ENCODE measurements around the gene DDC. TPM values are rescaled to one million over a fixed set of nuclear protein-coding genes. Genes with fewer than 3 reads are reported as not detected.

The DDC gene
- total RNA-seq, 4 donors from 2014 or later, result 0.44 to 0.79 (median 0.60) TPM; not detected in 1

DNA sequence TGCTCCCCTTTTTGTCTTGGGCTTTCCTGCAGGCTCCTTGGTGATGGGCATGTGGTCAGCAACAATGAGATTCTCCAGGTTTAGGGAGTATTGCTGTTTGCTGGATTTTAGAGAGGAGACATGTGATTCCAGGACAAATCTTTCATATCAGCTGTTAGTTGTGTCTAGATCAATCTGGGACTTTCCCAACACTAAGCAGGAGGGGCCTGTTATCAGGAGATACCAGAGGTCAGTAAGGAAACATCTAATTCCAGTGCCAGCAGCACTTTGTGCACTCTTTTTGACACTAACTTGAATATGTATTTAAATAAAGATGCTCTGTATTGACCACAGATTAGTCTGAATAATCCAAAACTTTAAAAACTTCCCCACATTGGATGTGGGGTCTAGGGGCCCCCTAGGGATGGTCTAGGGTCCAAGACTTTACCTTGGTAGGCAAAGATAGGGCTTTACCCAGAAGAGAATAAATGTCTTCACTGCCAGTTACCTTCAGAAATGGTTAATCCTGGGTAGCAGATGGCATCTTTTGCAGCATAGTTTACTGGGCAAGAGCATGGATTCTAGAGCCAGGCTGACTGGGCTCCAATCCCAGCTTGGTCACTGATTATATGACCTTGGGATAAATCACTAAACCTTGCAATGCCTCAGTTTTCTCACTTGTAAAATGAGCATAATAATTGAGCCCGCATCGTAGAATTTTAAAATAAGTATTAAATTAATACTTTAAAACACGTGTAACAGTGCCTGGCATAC is 108.7 kb downstream of the DDC start:
- ATAC-seq (ENCODE audit: low FRiP score), result no peak
- TF ChIP-seq, protein P1, sequence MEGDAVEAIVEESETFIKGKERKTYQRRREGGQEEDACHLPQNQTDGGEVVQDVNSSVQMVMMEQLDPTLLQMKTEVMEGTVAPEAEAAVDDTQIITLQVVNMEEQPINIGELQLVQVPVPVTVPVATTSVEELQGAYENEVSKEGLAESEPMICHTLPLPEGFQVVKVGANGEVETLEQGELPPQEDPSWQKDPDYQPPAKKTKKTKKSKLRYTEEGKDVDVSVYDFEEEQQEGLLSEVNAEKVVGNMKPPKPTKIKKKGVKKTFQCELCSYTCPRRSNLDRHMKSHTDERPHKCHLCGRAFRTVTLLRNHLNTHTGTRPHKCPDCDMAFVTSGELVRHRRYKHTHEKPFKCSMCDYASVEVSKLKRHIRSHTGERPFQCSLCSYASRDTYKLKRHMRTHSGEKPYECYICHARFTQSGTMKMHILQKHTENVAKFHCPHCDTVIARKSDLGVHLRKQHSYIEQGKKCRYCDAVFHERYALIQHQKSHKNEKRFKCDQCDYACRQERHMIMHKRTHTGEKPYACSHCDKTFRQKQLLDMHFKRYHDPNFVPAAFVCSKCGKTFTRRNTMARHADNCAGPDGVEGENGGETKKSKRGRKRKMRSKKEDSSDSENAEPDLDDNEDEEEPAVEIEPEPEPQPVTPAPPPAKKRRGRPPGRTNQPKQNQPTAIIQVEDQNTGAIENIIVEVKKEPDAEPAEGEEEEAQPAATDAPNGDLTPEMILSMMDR (IDR thresholded peaks at IDR 0.05), result no peak
- DNase-seq (ENCODE audit: low spot score), result no peak

DNA sequence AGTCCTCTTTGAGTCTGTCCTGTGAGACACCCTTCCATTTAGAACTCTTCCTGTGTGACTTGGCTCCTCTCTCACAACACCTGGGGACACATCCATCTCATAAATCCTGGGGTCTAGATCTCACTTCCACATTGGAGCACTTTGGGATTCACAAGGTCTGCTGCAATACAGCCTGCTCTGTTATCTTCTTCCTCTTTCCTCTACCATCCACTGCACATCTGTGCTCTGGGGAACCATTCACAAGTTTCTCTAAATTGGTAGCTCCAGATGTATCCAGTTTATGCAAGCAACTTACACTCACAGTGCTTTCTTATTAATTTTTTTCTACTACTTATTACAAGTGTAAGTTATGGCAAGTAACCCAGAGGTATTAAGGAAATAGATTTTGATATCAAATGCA is 109.5 kb downstream of the DDC start:
- DNase-seq (ENCODE audit: low spot score) (no peak), ATAC-seq (ENCODE audit: low FRiP score) (no peak)
- TF ChIP-seq, protein P1 (IDR thresholded peaks at IDR 0.05), result no peak

DNA sequence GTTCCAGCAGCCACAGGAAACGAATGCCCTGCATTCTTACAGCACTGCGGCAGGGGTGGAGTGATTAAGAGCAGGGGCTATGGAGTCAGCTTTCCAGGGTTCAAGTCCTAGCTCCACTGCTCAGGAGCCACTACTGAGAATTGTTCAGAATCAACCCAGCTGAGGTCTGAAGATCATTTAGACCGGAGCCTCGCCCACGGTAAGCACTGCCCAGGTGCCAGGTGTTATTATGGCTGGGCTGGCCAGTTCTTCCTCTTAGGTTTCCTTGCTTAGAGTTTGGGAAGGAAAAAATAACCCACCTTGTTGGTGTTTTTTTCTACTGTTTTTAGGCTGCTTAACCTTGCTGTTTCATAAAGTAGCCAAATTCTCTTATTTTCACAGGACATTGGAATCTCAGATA is 110.2 kb downstream of the DDC start:
- TF ChIP-seq, protein P1 (IDR thresholded peaks at IDR 0.05), result no peak
- DNase-seq (ENCODE audit: low spot score), result no peak
- no peak for ATAC-seq (ENCODE audit: low FRiP score)

DNA sequence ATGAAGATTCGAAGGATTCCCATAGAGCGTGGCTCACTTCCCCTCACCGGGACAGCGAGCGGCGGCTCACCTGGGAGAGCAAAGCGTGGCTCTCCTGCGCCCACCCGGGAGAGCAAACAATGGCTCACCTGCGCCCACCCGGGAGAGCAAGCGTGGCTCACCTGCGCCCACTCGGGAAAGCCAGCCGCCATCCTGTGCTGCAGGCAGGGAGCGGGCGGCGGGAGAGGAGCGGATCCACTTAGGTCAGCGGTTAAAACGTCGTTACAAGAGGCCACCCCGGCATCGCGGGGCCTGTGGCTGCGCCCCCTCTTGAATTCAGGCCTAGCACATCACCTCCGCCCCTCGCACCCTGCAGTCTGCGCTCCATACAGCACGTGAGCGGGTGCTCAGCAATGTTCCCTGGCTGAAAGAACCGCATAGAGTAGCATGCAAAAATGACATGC is 114.6 kb downstream of the DDC start:
- TF ChIP-seq, protein P1 (IDR thresholded peaks at IDR 0.05), result no peak
- DNase-seq (ENCODE audit: low spot score), result no peak
- ATAC-seq (ENCODE audit: low FRiP score), result peak; percentile 49

DNA sequence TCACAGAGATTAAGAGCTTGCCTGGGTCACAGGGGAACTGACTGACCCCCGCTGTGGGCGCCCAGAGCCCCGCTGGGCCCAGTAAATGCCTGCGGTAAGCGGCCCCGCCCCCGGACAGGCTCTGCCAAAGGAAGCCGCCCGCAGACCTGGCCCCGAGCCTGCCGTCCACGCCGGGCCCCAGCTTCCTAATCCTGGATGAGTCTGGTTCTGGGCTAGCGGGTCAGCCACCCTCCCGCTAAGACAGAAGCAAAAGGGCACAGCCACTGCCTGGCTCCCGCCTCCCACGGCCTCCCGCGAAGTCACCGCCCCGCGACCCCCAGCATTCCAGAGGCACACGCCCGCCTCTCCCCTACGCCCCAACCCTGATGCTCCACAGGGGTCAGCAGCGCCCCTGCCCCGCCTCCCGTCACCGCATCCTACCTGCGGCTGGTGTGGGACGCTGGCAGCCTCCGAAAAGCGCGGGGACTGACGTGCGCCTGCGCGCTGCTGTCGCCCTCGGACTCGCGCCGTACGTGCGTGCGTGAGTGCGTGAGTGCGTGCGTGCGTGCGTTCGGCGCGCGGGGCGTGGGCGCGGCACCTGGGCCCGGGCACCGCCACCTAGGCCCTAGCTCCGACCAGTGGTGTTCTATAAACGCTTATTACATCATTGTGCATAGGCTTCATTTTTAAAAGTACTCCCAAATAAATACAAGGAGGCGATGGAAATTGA is 115.2 kb downstream of the DDC start, which contains the start of gene FIGNL1:
FIGNL1 (minus strand) TSS at position 470 of the 709 bp plus-strand sequence. CDS start 3,063 bp downstream, outside the sequence.
- ATAC-seq (ENCODE audit: low FRiP score) (peak; percentile 88), DNase-seq (ENCODE audit: low spot score) (no peak)
- TF ChIP-seq, protein P1 (IDR thresholded peaks at IDR 0.05), result no peak

DNA sequence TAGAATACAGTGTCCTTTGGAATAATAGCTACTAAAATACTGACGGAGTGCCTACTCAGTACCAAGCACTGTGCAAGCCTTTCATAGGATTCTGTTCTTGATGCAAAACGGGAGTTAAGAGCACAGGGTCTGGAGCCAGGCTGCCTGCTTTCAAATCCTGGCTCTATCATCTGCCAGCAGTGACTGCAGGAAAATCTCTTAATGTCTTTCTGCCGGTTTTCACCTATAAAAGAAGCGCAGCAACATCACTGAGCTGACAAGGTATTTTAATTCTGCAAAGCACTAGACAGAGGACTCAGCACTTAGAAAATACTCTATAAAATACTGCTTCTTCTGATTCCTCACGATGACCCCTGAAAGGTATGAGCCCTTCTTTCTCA is 115.7 kb downstream of the DDC start:
- TF ChIP-seq, protein P1 (IDR thresholded peaks at IDR 0.05), result no peak
- DNase-seq (ENCODE audit: low spot score) (no peak), ATAC-seq (ENCODE audit: low FRiP score) (no peak)

Measured in omental fat pad (tissue), 4 donors.